ENCODE data around the gene RELCH.

RELCH gene

GRCh38 chr18:62249478-62250097, 62.5 kb downstream of the RELCH start:
- DNase-seq (ENCODE audit: low read depth) = peak; percentile 77

- DNase-seq (ENCODE audit: low read depth) = no peak
Measured at GRCh38 chr18:62250475-62250874, 63.4 kb downstream of the RELCH start.

GRCh38 chr18:62258093-62258492, 71.0 kb downstream of the RELCH start:
- no peak for DNase-seq (ENCODE audit: low read depth)

- DNase-seq (ENCODE audit: low read depth) = no peak
Measured at GRCh38 chr18:62258616-62259015, 71.6 kb downstream of the RELCH start.

GRCh38 chr18:62262061-62262460, 75.0 kb downstream of the RELCH start:
- DNase-seq (ENCODE audit: low read depth) = no peak

- DNase-seq (ENCODE audit: low read depth) = no peak
Measured at GRCh38 chr18:62264984-62265383, 77.9 kb downstream of the RELCH start.

- no peak for DNase-seq (ENCODE audit: low read depth)
Measured at GRCh38 chr18:62277045-62277444, 90.0 kb downstream of the RELCH start.

- no peak for DNase-seq (ENCODE audit: low read depth)
Measured at GRCh38 chr18:62279561-62279960, 92.5 kb downstream of the RELCH start.

GRCh38 chr18:62280058-62280457, 93.0 kb downstream of the RELCH start:
- no peak for DNase-seq (ENCODE audit: low read depth)

- no peak for DNase-seq (ENCODE audit: low read depth)
Measured at GRCh38 chr18:62280786-62281185, 93.7 kb downstream of the RELCH start.

- DNase-seq (ENCODE audit: low read depth) = peak; percentile 89
Measured at GRCh38 chr18:62281684-62282083, 94.6 kb downstream of the RELCH start.

GRCh38 chr18:62282188-62282629, 95.2 kb downstream of the RELCH start:
- DNase-seq (ENCODE audit: low read depth) = peak; percentile 89

- no peak for DNase-seq (ENCODE audit: low read depth)
Measured at GRCh38 chr18:62284637-62285036, 97.6 kb downstream of the RELCH start.

- no peak for DNase-seq (ENCODE audit: low read depth)
Measured at GRCh38 chr18:62285281-62285680, 98.2 kb downstream of the RELCH start.

- no peak for DNase-seq (ENCODE audit: low read depth)
Measured at GRCh38 chr18:62287781-62288664, 101.0 kb downstream of the RELCH start.

- DNase-seq (ENCODE audit: low read depth) = no peak
Measured at GRCh38 chr18:62288665-62289008, 101.6 kb downstream of the RELCH start.

GRCh38 chr18:62289047-62289446, 102.0 kb downstream of the RELCH start:
- no peak for DNase-seq (ENCODE audit: low read depth)

- no peak for DNase-seq (ENCODE audit: low read depth)
Measured at GRCh38 chr18:62294073-62294472, 107.0 kb downstream of the RELCH start.

GRCh38 chr18:62300359-62300963, 113.4 kb downstream of the RELCH start:
- DNase-seq (ENCODE audit: low read depth) = no peak

- DNase-seq (ENCODE audit: low read depth) = no peak
Measured at GRCh38 chr18:62301322-62301721, 114.3 kb downstream of the RELCH start.

GRCh38 chr18:62312851-62313250, 125.8 kb downstream of the RELCH start:
- DNase-seq (ENCODE audit: low read depth) = no peak

GRCh38 chr18:62318228-62319180, 131.4 kb downstream of the RELCH start:
- no peak for DNase-seq (ENCODE audit: low read depth)

Data from iris pigment epithelial cell (primary cell).